CD14-positive monocyte (primary cell): ENCODE data around the gene DGKQ. TPM values are rescaled to one million over a fixed set of nuclear protein-coding genes. Genes with fewer than 3 reads are reported as not detected.

Experiments
- DNase-seq, 3 donors: peaks; one replicate each; pipeline ENCODE4 v3.0.0-alpha.2; 2011 to 2022
- H2AFZ ChIP-seq: 2 replicates; pipeline ENCODE4 v1.6.0; 2012; ENCODE audit warnings: mild to moderate bottlenecking, low read depth, low read length, inconsistent platforms; ENCODE audit not compliant: insufficient read depth, poor library complexity, severe bottlenecking
- H3K27ac ChIP-seq, 2 donors: 1 replicate in 1 of 2; 2 replicates in 1 of 2; pipeline ENCODE4 v1.5.1; 2012 to 2013; ENCODE audit warnings: low read length in 2 of 2, control low read depth in 1 of 2, inconsistent platforms in 1 of 2, low read depth in 1 of 2, mild to moderate bottlenecking in 1 of 2
- H3K27me3 ChIP-seq, 2 donors: one replicate each; pipeline versions ENCODE4 v1.6.0 to v1.6.1; 2011 to 2013; ENCODE audit warnings: low read length in 2 of 2; ENCODE audit not compliant: control insufficient read depth in 2 of 2, insufficient read depth in 2 of 2
- H3K36me3 ChIP-seq, 2 donors: replicated peaks in 1 of 2; 1 replicate in 1 of 2; 2 replicates in 1 of 2; pipeline versions ENCODE4 v1.5.1 to v1.6.1; 2012 to 2013; ENCODE audit warnings: low read length in 2 of 2, control low read depth in 1 of 2, inconsistent platforms in 1 of 2, mild to moderate bottlenecking in 1 of 2; ENCODE audit not compliant: insufficient read depth in 2 of 2, control insufficient read depth in 1 of 2
- H3K4me1 ChIP-seq, 2 donors: 1 replicate in 1 of 2; 2 replicates in 1 of 2; pipeline versions ENCODE4 v1.5.1 to v1.6.1; 2012 to 2013; ENCODE audit warnings: low read length in 2 of 2, control low read depth in 1 of 2, inconsistent platforms in 1 of 2, mild to moderate bottlenecking in 1 of 2, moderate library complexity in 1 of 2; ENCODE audit not compliant: insufficient read depth in 2 of 2, control insufficient read depth in 1 of 2
- H3K4me2 ChIP-seq: replicated peaks from 2 replicates; pipeline ENCODE3; 2012; ENCODE audit warnings: low read length, moderate library complexity, mild to moderate bottlenecking; ENCODE audit not compliant: poor library complexity, severe bottlenecking; ENCODE audit errors: extremely low read depth
- H3K4me3 ChIP-seq, 3 experiments: fragments of 200-600 bp in 1 of 3; sonication (generic) in 1 of 3; replicated peaks in 1 of 3; 1 replicate in 2 of 3; 2 replicates in 1 of 3; pipeline ENCODE4 v1.5.1; 2011 to 2013; ENCODE audit warnings: low read length in 3 of 3, mild to moderate bottlenecking in 3 of 3, control low read depth in 2 of 3, low read depth in 2 of 3, inconsistent platforms in 1 of 3, moderate library complexity in 1 of 3
- H3K79me2 ChIP-seq: 2 replicates; pipeline ENCODE4 v1.6.0; 2012; ENCODE audit warnings: mild to moderate bottlenecking, control low read depth, inconsistent platforms, low read length, moderate library complexity; ENCODE audit not compliant: insufficient read depth
- H3K9ac ChIP-seq: 2 replicates; pipeline ENCODE4 v1.6.0; 2017; ENCODE audit warnings: low read length, mild to moderate bottlenecking; ENCODE audit not compliant: insufficient read depth, poor library complexity, severe bottlenecking
- H3K9me3 ChIP-seq, 2 donors: replicated peaks in 1 of 2; 1 replicate in 1 of 2; 2 replicates in 1 of 2; pipeline versions ENCODE4 v1.5.1 to v1.6.1; 2012 to 2013; ENCODE audit warnings: low read length in 2 of 2, control low read depth in 1 of 2; ENCODE audit not compliant: control insufficient read depth in 1 of 2, insufficient read depth in 1 of 2
- H4K20me1 ChIP-seq: 2 replicates; pipeline ENCODE4 v1.6.0; 2012; ENCODE audit warnings: mild to moderate bottlenecking, low read length, control low read depth, moderate library complexity; ENCODE audit not compliant: insufficient read depth
- H3K27ac Mint-ChIP-seq, 7 donors: one replicate each; pipeline ENCODE4 v1.8.0; 2020; ENCODE audit warnings: mild to moderate bottlenecking in 7 of 7, mixed read lengths in 7 of 7, moderate library complexity in 6 of 7, inconsistent platforms in 2 of 7
- H3K27me3 Mint-ChIP-seq, 3 donors: one replicate each; pipeline ENCODE4 v1.8.0; 2021 to 2022; ENCODE audit warnings: low read depth in 3 of 3, mild to moderate bottlenecking in 3 of 3, mixed read lengths in 3 of 3, moderate library complexity in 3 of 3, inconsistent platforms in 1 of 3
- H3K36me3 Mint-ChIP-seq, 2 donors: one replicate each; pipeline ENCODE4 v1.8.0; 2020; ENCODE audit warnings: mixed read lengths in 2 of 2, inconsistent platforms in 1 of 2, mild to moderate bottlenecking in 1 of 2
- H3K4me1 Mint-ChIP-seq: one replicate; pipeline ENCODE4 v1.8.0; 2020; ENCODE audit warnings: mild to moderate bottlenecking, mixed read lengths
- H3K4me3 Mint-ChIP-seq, 2 donors: one replicate each; pipeline ENCODE4 v1.8.0; 2020; ENCODE audit warnings: mild to moderate bottlenecking in 2 of 2, mixed read lengths in 2 of 2, moderate library complexity in 1 of 2
- H3K9me3 Mint-ChIP-seq, 7 donors: one replicate each; pipeline ENCODE4 v1.8.0; 2020 to 2022; ENCODE audit warnings: mixed read lengths in 7 of 7, mild to moderate bottlenecking in 6 of 7, moderate library complexity in 6 of 7, inconsistent platforms in 2 of 7
- CTCF ChIP-seq: fragments of 200-600 bp; IDR thresholded peaks from one replicate; pipeline ENCODE4 v1.8.0; 2022; ENCODE audit warnings: antibody characterized with exemption, mild to moderate bottlenecking
- WGBS: methylation state at CpG from one replicate; pipeline ENCODE4 v1.1.5; 2013; ENCODE audit warnings: missing lambda C conversion rate; ENCODE audit not compliant: insufficient coverage; 5-methylcytosine and 5-hydroxymethylcytosine counted together
- intact Hi-C, 2 donors: fragments of 100-400 bp; cut with micrococcal nuclease; formaldehyde crosslinking; loops; one replicate each; pipeline versions ENCODE4 v1.15.0 to v1.15.1; 2023
- polyA plus RNA-seq, 3 donors: library from polyadenylated mRNA; depleted of rRNA in 1 of 3; unstranded in 2 of 3; stranded (reverse) in 1 of 3; fragments of 300-500 nt in 2 of 3; fragments of >200 nt in 1 of 3; fragmentation: Illumina TruSeq in 2 of 3; gene quantifications; 1 replicate in 2 of 3; 2 replicates in 1 of 3; pipeline ENCODE4 v1.2.3, GENCODE V29; 2012 to 2021

Gene DGKQ
- polyA plus RNA-seq, 3 donors, result 0.58 to 23.1 (median 2.4) TPM

GRCh38 chr4:995311-996026, 22.1 kb upstream of the DGKQ start:
- Histone ChIP-seq H3K27ac (no peak overlapping the region), H2AFZ (no peak overlapping the region), H3K4me3 (no peak overlapping the region), H3K9me3 (peaks cover 0 to 10% of the 10 kb centered on the region in 2 donors), H3K36me3 (peaks cover 3 to 4% of the 10 kb centered on the region in 2 donors), H4K20me1 (peaks cover 27% of the 10 kb centered on the region), H3K27me3 (peaks cover 15 to 46% of the 10 kb centered on the region in 2 donors), H3K79me2 (no peaks in the 10 kb centered on the region), H3K4me2 (no peak overlapping the region), H3K9ac (no peak overlapping the region), H3K4me1 (peaks cover 0 to 2% of the 10 kb centered on the region in 2 donors)
- Mint-ChIP-seq H3K4me3 (peak overlapping the region in 1 of 2 donors; percentile 7), H3K9me3 (peaks cover 0 to 21% (median 2%) of the 10 kb centered on the region in 7 donors), H3K27ac (no peak overlapping the region), H3K4me1 (peaks cover 1% of the 10 kb centered on the region), H3K36me3 (peaks cover 4 to 9% of the 10 kb centered on the region in 2 donors), H3K27me3 (peaks cover 42 to 49% (median 45%) of the 10 kb centered on the region in 3 donors)
- intact Hi-C loops, result no loop called here
- DNase-seq, result no peak
- WGBS, result 92% methylated on average over 13 of the region's 23 CpGs
- no peak for TF ChIP-seq CTCF

GRCh38 chr4:993111-994029, 20.0 kb upstream of the DGKQ start, which contains the start of gene SLC26A1:
Gene SLC26A1, minus strand, starts transcription at chr4:993404. Its CDS starts 1,701 bp downstream, at chr4:991703.
- no peak within 1 kb of the TSS for H3K4me2 ChIP-seq
- H3K9me3 ChIP-seq, result peaks cover 0 to 10% of the 10 kb centered on the region in 2 donors
- H3K9ac ChIP-seq, result no peak within 1 kb of the TSS
- H2AFZ ChIP-seq, result no peak within 1 kb of the TSS
- peaks cover 15 to 27% of the 10 kb centered on the region in 2 donors for H3K27me3 ChIP-seq
- peaks cover 0 to 16% (median 1%) of the 10 kb centered on the region in 7 donors for H3K9me3 Mint-ChIP-seq
- peaks cover 13 to 14% of the 10 kb centered on the region in 2 donors for H3K36me3 ChIP-seq
- H4K20me1 ChIP-seq, result peaks cover 26% of the 10 kb centered on the region
- no peaks in the 10 kb centered on the region for H3K79me2 ChIP-seq
- peaks cover 7 to 20% of the 10 kb centered on the region in 2 donors for H3K36me3 Mint-ChIP-seq
- peak within 1 kb of the TSS in 2 of 7 donors; percentile 18 to 31 for H3K27ac Mint-ChIP-seq
- no peak within 1 kb of the TSS for H3K27ac ChIP-seq
- no peak for DNase-seq
- TF ChIP-seq CTCF, result no peak
- peaks cover 24 to 31% (median 29%) of the 10 kb centered on the region in 3 donors for H3K27me3 Mint-ChIP-seq
- H3K4me1 Mint-ChIP-seq, result peaks cover 1% of the 10 kb centered on the region
- intact Hi-C loops, result no loop called here
- H3K4me1 ChIP-seq, result peaks cover under 1 to 2% of the 10 kb centered on the region in 2 donors
- no peak within 1 kb of the TSS for H3K4me3 Mint-ChIP-seq
- 93% methylated on average over 33 of the region's 37 CpGs for WGBS
- H3K4me3 ChIP-seq, result no peak within 1 kb of the TSS
